ENCODE data around the gene ACTL9.

Gene ACTL9

GRCh38 chr19:8700956-8701355 lies 2.4 kb upstream of the ACTL9 start:
- Mint-ChIP-seq H3K27me3 (ENCODE audit: low read depth) (peaks cover 7% of the 10 kb centered on the region), H3K27ac (no peak overlapping the region), H3K4me1 (no peaks in the 10 kb centered on the region), H3K4me3 (no peak overlapping the region), H3K36me3 (ENCODE audit: low read depth) (no peaks in the 10 kb centered on the region), H3K9me3 (no peaks in the 10 kb centered on the region)
- TF ChIP-seq CTCF (IDR thresholded peaks at IDR 0.05; ENCODE audit: unreplicated experiment in 3 of 3), result no peak

GRCh38 chr19:8699908-8700307 lies 1.3 kb upstream of the ACTL9 start:
- Mint-ChIP-seq H3K9me3 (no peaks in the 10 kb centered on the region), H3K27me3 (ENCODE audit: low read depth) (peaks cover 14% of the 10 kb centered on the region), H3K36me3 (ENCODE audit: low read depth) (no peaks in the 10 kb centered on the region), H3K4me1 (no peaks in the 10 kb centered on the region), H3K27ac (no peak overlapping the region), H3K4me3 (no peak overlapping the region)
- TF ChIP-seq CTCF (IDR thresholded peaks at IDR 0.05; ENCODE audit: unreplicated experiment in 3 of 3), result no peak

- Mint-ChIP-seq H3K9me3 (no peaks in the 10 kb centered on the region), H3K36me3 (ENCODE audit: low read depth) (no peaks in the 10 kb centered on the region), H3K4me1 (no peaks in the 10 kb centered on the region), H3K27me3 (ENCODE audit: low read depth) (peaks cover 15% of the 10 kb centered on the region), H3K4me3 (no peak overlapping the region), H3K27ac (no peak overlapping the region)
- TF ChIP-seq CTCF (IDR thresholded peaks at IDR 0.05; ENCODE audit: unreplicated experiment in 3 of 3), result no peak
Observed at GRCh38 chr19:8697671-8698432, 743 bp downstream of the ACTL9 start.

GRCh38 chr19:8696993-8697392 lies 1.6 kb downstream of the ACTL9 start:
- H3K27ac Mint-ChIP-seq, result no peak overlapping the region
- H3K36me3 Mint-ChIP-seq (ENCODE audit: low read depth), result no peaks in the 10 kb centered on the region
- no peak for TF ChIP-seq CTCF (IDR thresholded peaks at IDR 0.05; ENCODE audit: unreplicated experiment in 3 of 3)
- no peak overlapping the region for H3K4me3 Mint-ChIP-seq
- H3K9me3 Mint-ChIP-seq, result no peaks in the 10 kb centered on the region
- H3K4me1 Mint-ChIP-seq, result no peaks in the 10 kb centered on the region
- peaks cover 18% of the 10 kb centered on the region for H3K27me3 Mint-ChIP-seq (ENCODE audit: low read depth)

- Mint-ChIP-seq H3K36me3 (ENCODE audit: low read depth) (no peaks in the 10 kb centered on the region), H3K27ac (no peak overlapping the region), H3K4me3 (no peak overlapping the region)
Observed at GRCh38 chr19:8695911-8696310, 2.7 kb downstream of the ACTL9 start.

More at GRCh38 chr19:8695911-8696310, 2.7 kb downstream of the ACTL9 start:
- Mint-ChIP-seq H3K9me3 (no peaks in the 10 kb centered on the region), H3K27me3 (ENCODE audit: low read depth) (peaks cover 24% of the 10 kb centered on the region), H3K4me1 (no peaks in the 10 kb centered on the region)
- no peak for TF ChIP-seq CTCF (IDR thresholded peaks at IDR 0.05; ENCODE audit: unreplicated experiment in 3 of 3)
